C1 segment of cervical spinal cord (tissue), 14 donors: Measurements from ENCODE around the gene LRRC43.

Experiments used
- DNase-seq, 14 donors: peaks; one replicate each; lab custom pipeline; 2025; lab: John Stamatoyannopoulos, UW

Gene LRRC43

GRCh38 chr12:122225683-122226365 lies 42.9 kb downstream of the LRRC43 start, which contains the start of gene DIABLO:
Gene DIABLO, minus strand, starts transcription at chr12:122226052. Its CDS starts 38 bp downstream, at chr12:122226014.
- DNase-seq = peak; percentile 96 to 100 (median 99)

- no peak for DNase-seq
These were observed 43.6 kb downstream of the LRRC43 start for GRCh38 chr12:122226366-122227125.

GRCh38 chr12:122227341-122227740 lies 44.4 kb downstream of the LRRC43 start:
- DNase-seq = no peak

- no peak for DNase-seq
These were observed 45.2 kb downstream of the LRRC43 start for GRCh38 chr12:122228092-122228491.

GRCh38 chr12:122230798-122231197 lies 47.9 kb downstream of the LRRC43 start:
- DNase-seq = no peak

- no peak for DNase-seq
These were observed 49.8 kb downstream of the LRRC43 start for GRCh38 chr12:122232691-122233090.

GRCh38 chr12:122235741-122236140 lies 52.8 kb downstream of the LRRC43 start:
- DNase-seq = no peak

GRCh38 chr12:122238861-122239260 lies 55.9 kb downstream of the LRRC43 start:
- DNase-seq = no peak

- no peak for DNase-seq
These were observed 61.0 kb downstream of the LRRC43 start for GRCh38 chr12:122243965-122244364.

GRCh38 chr12:122244565-122245371 lies 61.8 kb downstream of the LRRC43 start:
- no peak for DNase-seq

- no peak for DNase-seq
These were observed 62.6 kb downstream of the LRRC43 start for GRCh38 chr12:122245553-122245952.

GRCh38 chr12:122250047-122250446 lies 67.1 kb downstream of the LRRC43 start:
- DNase-seq = peak in 2 of 14 donors; percentile 2 to 85

- DNase-seq = peak in 1 of 14 donors; percentile 82
These were observed 67.6 kb downstream of the LRRC43 start for GRCh38 chr12:122250536-122250935.
